ENCODE measurements around the gene SBK2.

Gene SBK2

GRCh38 chr19:55542292-55542855 lies 5.4 kb upstream of the SBK2 start:
- no peaks in the 10 kb centered on the region for H3K9me3 ChIP-seq (ENCODE audit: control extremely low read depth in 1 of 5, control insufficient read depth in 4 of 5, insufficient read depth in 2 of 5, low read depth in 1 of 5, low read length in 4 of 5)

GRCh38 chr19:55541091-55541490 lies 4.2 kb upstream of the SBK2 start:
- no peak for DNase-seq
- 95% methylated on average over 19 of the region's 19 CpGs for WGBS (ENCODE audit: insufficient coverage)
- Histone ChIP-seq H3K4me1 (ENCODE audit: control extremely low read depth in 1 of 4, control insufficient read depth in 4 of 4, insufficient read depth in 4 of 4, low read length in 3 of 4) (peaks cover 0 to 12% (median 5%) of the 10 kb centered on the region in 4 experiments), H3K27ac (ENCODE audit: insufficient read depth in 1 of 2, low read depth in 1 of 2, low read length in 2 of 2, poor library complexity in 1 of 2, severe bottlenecking in 2 of 2) (no peak overlapping the region), H3K27me3 (replicated peaks in 2 of 5; ENCODE audit: control insufficient read depth in 4 of 5, insufficient read depth in 5 of 5, low read length in 4 of 5) (no peaks in the 10 kb centered on the region), H3K36me3 (ENCODE audit: control insufficient read depth in 4 of 4, insufficient read depth in 4 of 4, low read length in 3 of 4) (no peaks in the 10 kb centered on the region), H3K9me3 (ENCODE audit: control extremely low read depth in 1 of 5, control insufficient read depth in 4 of 5, insufficient read depth in 2 of 5, low read depth in 1 of 5, low read length in 4 of 5) (no peaks in the 10 kb centered on the region), H3K4me3 (ENCODE audit: control insufficient read depth in 1 of 7, extremely low read depth in 1 of 7, insufficient read depth in 4 of 7, low read depth in 2 of 7, low read length in 6 of 7) (no peak overlapping the region)
- ChIA-PET POLR2A (no interaction called here), CTCF (no interaction called here)

More at GRCh38 chr19:55542292-55542855, 5.4 kb upstream of the SBK2 start:
- Histone ChIP-seq H3K27ac (ENCODE audit: insufficient read depth in 1 of 2, low read depth in 1 of 2, low read length in 2 of 2, poor library complexity in 1 of 2, severe bottlenecking in 2 of 2) (no peak overlapping the region), H3K36me3 (ENCODE audit: control insufficient read depth in 4 of 4, insufficient read depth in 4 of 4, low read length in 3 of 4) (no peaks in the 10 kb centered on the region), H3K27me3 (replicated peaks in 2 of 5; ENCODE audit: control insufficient read depth in 4 of 5, insufficient read depth in 5 of 5, low read length in 4 of 5) (no peaks in the 10 kb centered on the region), H3K4me1 (ENCODE audit: control extremely low read depth in 1 of 4, control insufficient read depth in 4 of 4, insufficient read depth in 4 of 4, low read length in 3 of 4) (peaks cover 0 to 25% (median 17%) of the 10 kb centered on the region in 4 experiments), H3K4me3 (ENCODE audit: control insufficient read depth in 1 of 7, extremely low read depth in 1 of 7, insufficient read depth in 4 of 7, low read depth in 2 of 7, low read length in 6 of 7) (no peak overlapping the region)
- 96% methylated on average over 7 of the region's 7 CpGs for WGBS (ENCODE audit: insufficient coverage)
- CTCF ChIA-PET = no interaction called here
- no peak for DNase-seq
- POLR2A ChIA-PET = no interaction called here

- no peak for DNase-seq
- H3K9me3 ChIP-seq (ENCODE audit: control extremely low read depth in 1 of 5, control insufficient read depth in 4 of 5, insufficient read depth in 2 of 5, low read depth in 1 of 5, low read length in 4 of 5) = no peaks in the 10 kb centered on the region
- H3K27me3 ChIP-seq (replicated peaks in 2 of 5; ENCODE audit: control insufficient read depth in 4 of 5, insufficient read depth in 5 of 5, low read length in 4 of 5) = no peaks in the 10 kb centered on the region
- H3K36me3 ChIP-seq (ENCODE audit: control insufficient read depth in 4 of 4, insufficient read depth in 4 of 4, low read length in 3 of 4) = no peaks in the 10 kb centered on the region
- WGBS (ENCODE audit: insufficient coverage) = 75% methylated on average over 3 of the region's 10 CpGs
- H3K4me3 ChIP-seq (ENCODE audit: control insufficient read depth in 1 of 7, extremely low read depth in 1 of 7, insufficient read depth in 4 of 7, low read depth in 2 of 7, low read length in 6 of 7) = no peak overlapping the region
- CTCF ChIA-PET = no interaction called here
- POLR2A ChIA-PET = no interaction called here
- H3K4me1 ChIP-seq (ENCODE audit: control extremely low read depth in 1 of 4, control insufficient read depth in 4 of 4, insufficient read depth in 4 of 4, low read length in 3 of 4) = peaks cover 0 to 8% (median 2%) of the 10 kb centered on the region in 4 experiments
- H3K27ac ChIP-seq (ENCODE audit: insufficient read depth in 1 of 2, low read depth in 1 of 2, low read length in 2 of 2, poor library complexity in 1 of 2, severe bottlenecking in 2 of 2) = no peak overlapping the region
These were observed 3.7 kb upstream of the SBK2 start for GRCh38 chr19:55540619-55541018.

GRCh38 chr19:55539090-55539984 lies 2.4 kb upstream of the SBK2 start:
- H3K27ac ChIP-seq (ENCODE audit: insufficient read depth in 1 of 2, low read depth in 1 of 2, low read length in 2 of 2, poor library complexity in 1 of 2, severe bottlenecking in 2 of 2) = no peak overlapping the region
- H3K9me3 ChIP-seq (ENCODE audit: control extremely low read depth in 1 of 5, control insufficient read depth in 4 of 5, insufficient read depth in 2 of 5, low read depth in 1 of 5, low read length in 4 of 5) = no peaks in the 10 kb centered on the region
- no peak for DNase-seq
- H3K27me3 ChIP-seq (replicated peaks in 2 of 5; ENCODE audit: control insufficient read depth in 4 of 5, insufficient read depth in 5 of 5, low read length in 4 of 5) = no peaks in the 10 kb centered on the region
- WGBS (ENCODE audit: insufficient coverage) = 93% methylated on average over 33 of the region's 33 CpGs
- H3K4me1 ChIP-seq (ENCODE audit: control extremely low read depth in 1 of 4, control insufficient read depth in 4 of 4, insufficient read depth in 4 of 4, low read length in 3 of 4) = no peaks in the 10 kb centered on the region
- no peaks in the 10 kb centered on the region for H3K36me3 ChIP-seq (ENCODE audit: control insufficient read depth in 4 of 4, insufficient read depth in 4 of 4, low read length in 3 of 4)
- ChIA-PET POLR2A (no interaction called here), CTCF (no interaction called here)
- no peak overlapping the region for H3K4me3 ChIP-seq (ENCODE audit: control insufficient read depth in 1 of 7, extremely low read depth in 1 of 7, insufficient read depth in 4 of 7, low read depth in 2 of 7, low read length in 6 of 7)

- CTCF ChIA-PET = no interaction called here
- no peak for DNase-seq
- POLR2A ChIA-PET = no interaction called here
- H3K9me3 ChIP-seq (ENCODE audit: control extremely low read depth in 1 of 5, control insufficient read depth in 4 of 5, insufficient read depth in 2 of 5, low read depth in 1 of 5, low read length in 4 of 5) = no peaks in the 10 kb centered on the region
- no peaks in the 10 kb centered on the region for H3K36me3 ChIP-seq (ENCODE audit: control insufficient read depth in 4 of 4, insufficient read depth in 4 of 4, low read length in 3 of 4)
- no peak overlapping the region for H3K4me3 ChIP-seq (ENCODE audit: control insufficient read depth in 1 of 7, extremely low read depth in 1 of 7, insufficient read depth in 4 of 7, low read depth in 2 of 7, low read length in 6 of 7)
- H3K27ac ChIP-seq (ENCODE audit: insufficient read depth in 1 of 2, low read depth in 1 of 2, low read length in 2 of 2, poor library complexity in 1 of 2, severe bottlenecking in 2 of 2) = no peak overlapping the region
- 94% methylated on average over 3 of the region's 5 CpGs for WGBS (ENCODE audit: insufficient coverage)
- H3K4me1 ChIP-seq (ENCODE audit: control extremely low read depth in 1 of 4, control insufficient read depth in 4 of 4, insufficient read depth in 4 of 4, low read length in 3 of 4) = no peaks in the 10 kb centered on the region
- H3K27me3 ChIP-seq (replicated peaks in 2 of 5; ENCODE audit: control insufficient read depth in 4 of 5, insufficient read depth in 5 of 5, low read length in 4 of 5) = no peaks in the 10 kb centered on the region
These were observed 1.2 kb upstream of the SBK2 start for GRCh38 chr19:55538132-55538531.

GRCh38 chr19:55537741-55538111 lies 793 bp upstream of the SBK2 start:
- H3K9me3 ChIP-seq (ENCODE audit: control extremely low read depth in 1 of 5, control insufficient read depth in 4 of 5, insufficient read depth in 2 of 5, low read depth in 1 of 5, low read length in 4 of 5) = no peaks in the 10 kb centered on the region
- H3K4me3 ChIP-seq (ENCODE audit: control insufficient read depth in 1 of 7, extremely low read depth in 1 of 7, insufficient read depth in 4 of 7, low read depth in 2 of 7, low read length in 6 of 7) = no peak overlapping the region
- no peaks in the 10 kb centered on the region for H3K4me1 ChIP-seq (ENCODE audit: control extremely low read depth in 1 of 4, control insufficient read depth in 4 of 4, insufficient read depth in 4 of 4, low read length in 3 of 4)
- WGBS (ENCODE audit: insufficient coverage) = 88% methylated on average over 3 of the region's 5 CpGs
- ChIA-PET POLR2A (no interaction called here), CTCF (no interaction called here)
- no peaks in the 10 kb centered on the region for H3K36me3 ChIP-seq (ENCODE audit: control insufficient read depth in 4 of 4, insufficient read depth in 4 of 4, low read length in 3 of 4)
- H3K27ac ChIP-seq (ENCODE audit: insufficient read depth in 1 of 2, low read depth in 1 of 2, low read length in 2 of 2, poor library complexity in 1 of 2, severe bottlenecking in 2 of 2) = no peak overlapping the region
- DNase-seq = no peak
- no peaks in the 10 kb centered on the region for H3K27me3 ChIP-seq (replicated peaks in 2 of 5; ENCODE audit: control insufficient read depth in 4 of 5, insufficient read depth in 5 of 5, low read length in 4 of 5)

- Histone ChIP-seq H3K4me1 (ENCODE audit: control extremely low read depth in 1 of 4, control insufficient read depth in 4 of 4, insufficient read depth in 4 of 4, low read length in 3 of 4) (no peaks in the 10 kb centered on the region), H3K36me3 (ENCODE audit: control insufficient read depth in 4 of 4, insufficient read depth in 4 of 4, low read length in 3 of 4) (no peaks in the 10 kb centered on the region), H3K9me3 (ENCODE audit: control extremely low read depth in 1 of 5, control insufficient read depth in 4 of 5, insufficient read depth in 2 of 5, low read depth in 1 of 5, low read length in 4 of 5) (no peaks in the 10 kb centered on the region), H3K27ac (ENCODE audit: insufficient read depth in 1 of 2, low read depth in 1 of 2, low read length in 2 of 2, poor library complexity in 1 of 2, severe bottlenecking in 2 of 2) (no peak overlapping the region), H3K27me3 (replicated peaks in 2 of 5; ENCODE audit: control insufficient read depth in 4 of 5, insufficient read depth in 5 of 5, low read length in 4 of 5) (no peaks in the 10 kb centered on the region), H3K4me3 (ENCODE audit: control insufficient read depth in 1 of 7, extremely low read depth in 1 of 7, insufficient read depth in 4 of 7, low read depth in 2 of 7, low read length in 6 of 7) (no peak overlapping the region)
- POLR2A ChIA-PET = no interaction called here
- CTCF ChIA-PET = interaction anchor here (1.0 kb wide), 1 partner anchor 95 kb away, joined by 5 read pairs; no protein-coding TSS in a partner anchor
- no peak for DNase-seq
- WGBS (ENCODE audit: insufficient coverage) = 100% methylated on average over 1 of the region's 11 CpGs
These were observed 567 bp downstream of the SBK2 start for GRCh38 chr19:55536366-55536765.
